Activated CD4-positive, CD25-positive, alpha-beta regulatory T cell (primary cell): ENCODE measurements around the gene RBX1.

ENCODE experiments used
- DNase-seq, 4 experiments: peaks; one replicate each; lab custom pipeline; 2025; lab: John Stamatoyannopoulos, UW

The RBX1 gene

DNA sequence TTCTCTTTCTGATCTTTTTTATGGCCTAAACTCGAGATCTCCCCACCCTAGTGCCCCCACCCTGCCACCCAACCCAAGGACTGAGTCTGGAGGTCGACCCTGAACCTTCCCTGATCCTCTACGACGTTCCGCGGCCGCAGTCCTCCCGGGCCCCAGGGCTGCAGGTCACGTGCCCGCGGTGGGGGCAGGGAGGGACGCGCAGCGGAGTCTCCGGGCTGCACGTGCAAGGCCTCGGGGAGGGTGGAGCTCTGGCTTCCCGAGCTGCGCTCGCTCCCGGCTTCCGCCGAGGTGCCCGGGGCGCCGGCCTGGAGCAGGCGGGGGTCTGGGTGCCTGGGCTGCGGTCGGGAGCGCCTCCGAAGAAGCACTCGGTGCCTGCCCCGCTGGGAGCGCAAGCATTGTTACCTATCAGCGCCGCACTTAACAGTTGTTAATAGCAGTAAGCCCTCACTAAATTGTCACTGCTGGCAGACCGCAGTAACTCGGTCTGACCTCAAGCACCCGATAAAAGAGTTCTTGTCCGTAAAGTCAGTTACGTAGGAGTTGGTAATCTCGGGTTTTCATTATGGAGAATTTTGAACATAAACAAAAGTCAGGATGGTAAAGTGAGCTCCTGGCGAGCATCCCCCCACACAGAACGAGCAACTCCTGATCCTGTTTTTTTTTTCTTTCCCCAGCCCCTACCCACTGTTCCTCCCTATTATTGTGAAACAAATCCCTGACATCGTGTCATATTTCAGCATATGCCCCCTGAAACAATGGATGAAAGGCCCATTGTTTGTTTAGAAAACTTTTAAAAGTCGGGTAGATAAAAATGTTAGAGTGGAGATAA, 71.5 kb downstream of the RBX1 start:
- DNase-seq = peak; percentile 56 to 72 (median 62)
